Dedifferentiated amniotic fluid mesenchymal stem cell (primary cell): Measurements from ENCODE around the gene FAM53B.

Source experiments
- DNase-seq: peaks from one replicate; pipeline ENCODE4 v3.0.0-alpha.2; 2016; ENCODE audit errors: extremely low spot score

FAM53B gene

DNA sequence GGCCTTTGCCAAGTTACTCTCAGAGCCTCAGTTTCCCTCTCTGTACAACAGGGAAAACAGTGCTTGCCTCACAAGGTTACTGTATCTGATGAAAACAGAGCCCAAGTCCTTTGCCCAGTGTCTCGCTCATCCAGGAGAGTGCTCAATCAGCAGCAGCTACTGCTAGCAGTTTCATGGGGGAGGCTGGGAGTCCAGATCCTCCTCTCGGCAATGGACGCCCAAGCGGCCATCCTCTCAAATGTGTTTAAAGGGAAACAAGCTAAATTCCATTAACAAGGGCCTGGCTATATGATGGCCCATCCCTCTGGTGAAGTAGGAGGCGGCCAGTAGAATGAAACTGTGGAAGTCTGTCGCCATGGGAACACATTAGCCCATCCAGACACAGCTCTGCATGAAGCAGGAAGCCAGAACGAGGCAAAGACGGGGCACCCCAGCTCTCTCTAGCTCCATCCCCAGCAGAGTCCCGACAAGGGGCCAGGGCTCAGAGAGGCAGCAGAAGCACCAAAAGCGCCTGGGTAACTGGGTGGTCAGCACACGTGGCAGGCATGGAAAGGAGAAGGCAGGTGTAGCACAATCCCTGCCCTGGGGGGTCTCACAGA, 35.2 kb downstream of the FAM53B start:
- DNase-seq = no peak

DNA sequence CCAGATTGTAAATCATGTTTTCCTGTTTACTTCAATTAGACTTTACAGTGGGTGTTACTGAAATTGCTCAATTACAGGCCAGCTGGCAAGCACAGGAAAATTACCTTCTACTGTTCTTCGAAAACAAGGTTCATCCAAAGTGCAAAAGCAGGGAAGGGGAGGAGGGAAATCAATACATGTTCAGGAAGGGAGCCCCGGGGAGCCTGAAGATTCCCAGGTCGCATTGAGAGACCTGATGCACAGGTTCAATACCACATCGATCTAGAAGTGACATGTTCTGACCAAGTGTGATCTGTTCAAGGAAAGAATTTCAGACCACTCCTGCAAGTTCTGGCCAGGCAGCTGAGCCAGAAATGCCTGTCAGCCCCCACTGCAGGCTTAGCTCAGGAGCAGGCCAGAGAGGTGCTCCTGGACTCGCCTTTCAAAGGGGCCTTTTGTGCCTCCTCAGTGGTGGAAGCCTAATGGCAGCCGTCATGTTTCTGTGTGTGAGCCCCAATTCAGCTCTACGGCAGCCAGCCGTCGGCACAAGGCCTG, 35.9 kb downstream of the FAM53B start:
- no peak for DNase-seq

DNA sequence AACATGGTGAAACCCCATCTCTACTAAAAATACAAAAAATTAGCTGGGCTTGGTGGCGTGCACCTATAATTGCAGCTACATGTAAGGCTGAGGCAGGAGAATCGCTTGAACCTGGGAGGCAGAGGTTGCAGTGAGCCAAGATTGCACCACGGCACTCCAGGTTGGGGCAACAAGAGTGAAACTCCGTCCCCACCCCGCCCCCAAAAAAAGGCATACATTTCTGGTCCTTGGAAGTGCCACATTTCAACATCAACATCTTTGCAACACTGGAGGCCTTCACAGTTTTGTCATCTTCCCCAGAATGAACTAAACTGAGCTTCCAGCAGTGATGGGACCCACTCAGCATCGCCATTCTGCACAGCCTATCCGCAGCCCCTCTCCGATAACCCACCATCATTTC, 36.6 kb downstream of the FAM53B start:
- no peak for DNase-seq

DNA sequence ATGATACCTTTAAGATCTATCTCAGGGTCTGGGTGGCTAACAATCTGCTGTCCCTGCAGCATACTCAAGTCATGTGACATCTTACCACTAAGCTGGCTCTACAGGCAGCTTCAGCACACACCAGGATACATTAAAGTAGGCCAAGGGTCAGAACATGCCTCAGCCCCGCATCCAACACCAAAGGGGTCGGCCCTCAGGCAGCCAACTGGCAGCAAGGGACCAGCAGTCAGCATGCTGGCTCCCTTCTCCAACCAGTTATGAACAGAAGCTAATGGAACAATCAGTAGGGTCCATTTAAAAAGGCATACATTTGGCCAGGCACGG, 37.1 kb downstream of the FAM53B start:
- no peak for DNase-seq

DNA sequence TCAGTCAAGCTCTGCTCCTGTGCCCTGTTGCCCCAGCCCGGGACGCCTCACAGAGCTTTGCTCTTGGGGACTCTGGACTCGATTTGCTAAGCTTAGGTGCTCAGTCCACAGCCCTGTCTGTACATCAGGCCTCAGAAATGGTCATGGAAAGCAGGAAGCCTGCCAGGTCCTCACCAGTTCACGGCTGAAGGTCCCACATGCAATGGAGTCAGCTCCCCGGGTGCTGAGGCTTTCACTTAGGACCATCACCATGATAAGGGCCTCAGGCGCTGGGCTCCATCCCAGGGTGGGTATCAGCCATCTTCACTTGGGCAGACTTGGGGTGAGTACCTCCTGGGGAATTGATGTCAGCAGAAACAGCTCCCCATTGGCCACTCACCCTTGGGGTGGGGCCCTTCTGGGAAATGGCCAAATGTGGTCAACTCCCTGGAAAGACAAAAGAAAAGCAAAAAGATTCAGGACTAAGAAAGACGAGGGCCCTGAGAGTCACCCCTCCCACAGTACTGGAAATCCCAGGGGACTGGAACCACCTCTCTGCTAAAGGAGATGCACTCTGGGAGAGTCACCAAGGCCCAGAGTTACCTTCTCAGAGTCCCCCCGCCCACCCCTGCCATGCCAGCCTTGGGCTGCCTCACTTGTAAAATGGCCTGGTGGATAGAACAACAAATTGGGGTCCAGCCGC, 37.6 kb downstream of the FAM53B start:
- no peak for DNase-seq

DNA sequence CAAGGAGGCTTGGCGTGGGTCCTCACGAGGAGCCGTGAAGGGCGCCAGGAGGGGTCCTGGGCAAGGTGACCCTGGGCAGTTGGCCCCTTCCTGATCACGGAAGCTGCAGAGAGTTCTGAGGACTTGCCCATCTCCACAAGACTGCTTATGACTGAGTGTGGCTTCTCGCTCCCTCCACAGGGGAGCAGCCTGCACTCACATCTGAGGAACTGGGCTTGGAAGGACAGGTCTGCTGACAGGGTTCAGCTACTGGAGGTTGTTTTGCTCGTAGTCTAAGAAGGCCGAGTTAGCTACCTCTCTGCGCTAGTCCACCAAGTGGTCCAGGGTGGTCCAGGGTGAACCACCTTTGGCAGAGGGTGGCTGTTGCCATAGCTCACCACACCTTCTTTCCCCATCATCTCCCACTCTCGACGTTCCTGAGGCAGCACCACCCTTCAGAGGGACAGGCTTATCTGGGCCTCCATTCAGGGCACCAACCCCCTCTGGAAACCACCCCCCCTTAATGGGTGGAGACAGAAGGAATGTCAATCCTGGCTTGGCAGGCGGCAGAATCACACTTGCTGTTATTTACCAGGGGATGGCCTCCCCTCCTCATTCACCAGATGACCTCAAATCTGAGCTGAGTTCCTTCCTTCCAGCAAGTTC, 38.2 kb downstream of the FAM53B start:
- no peak for DNase-seq

DNA sequence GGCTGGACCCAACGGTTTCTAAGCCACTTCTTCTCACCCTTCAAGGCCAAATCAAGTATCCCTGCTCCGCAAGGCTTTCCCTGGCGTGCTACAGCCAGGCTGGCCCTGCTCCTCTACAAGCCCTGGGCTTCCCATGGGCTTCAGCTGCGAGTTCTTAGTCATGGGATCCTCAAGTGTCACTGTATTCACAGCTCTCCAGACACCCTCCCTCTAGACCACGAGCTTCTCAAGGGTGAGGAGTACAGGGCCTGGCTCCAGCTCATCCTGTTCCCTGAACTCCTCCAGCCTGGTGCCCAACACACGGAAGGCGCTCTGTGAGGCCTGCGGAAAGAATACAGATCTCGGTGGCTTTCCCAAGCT, 38.8 kb downstream of the FAM53B start:
- DNase-seq = no peak

DNA sequence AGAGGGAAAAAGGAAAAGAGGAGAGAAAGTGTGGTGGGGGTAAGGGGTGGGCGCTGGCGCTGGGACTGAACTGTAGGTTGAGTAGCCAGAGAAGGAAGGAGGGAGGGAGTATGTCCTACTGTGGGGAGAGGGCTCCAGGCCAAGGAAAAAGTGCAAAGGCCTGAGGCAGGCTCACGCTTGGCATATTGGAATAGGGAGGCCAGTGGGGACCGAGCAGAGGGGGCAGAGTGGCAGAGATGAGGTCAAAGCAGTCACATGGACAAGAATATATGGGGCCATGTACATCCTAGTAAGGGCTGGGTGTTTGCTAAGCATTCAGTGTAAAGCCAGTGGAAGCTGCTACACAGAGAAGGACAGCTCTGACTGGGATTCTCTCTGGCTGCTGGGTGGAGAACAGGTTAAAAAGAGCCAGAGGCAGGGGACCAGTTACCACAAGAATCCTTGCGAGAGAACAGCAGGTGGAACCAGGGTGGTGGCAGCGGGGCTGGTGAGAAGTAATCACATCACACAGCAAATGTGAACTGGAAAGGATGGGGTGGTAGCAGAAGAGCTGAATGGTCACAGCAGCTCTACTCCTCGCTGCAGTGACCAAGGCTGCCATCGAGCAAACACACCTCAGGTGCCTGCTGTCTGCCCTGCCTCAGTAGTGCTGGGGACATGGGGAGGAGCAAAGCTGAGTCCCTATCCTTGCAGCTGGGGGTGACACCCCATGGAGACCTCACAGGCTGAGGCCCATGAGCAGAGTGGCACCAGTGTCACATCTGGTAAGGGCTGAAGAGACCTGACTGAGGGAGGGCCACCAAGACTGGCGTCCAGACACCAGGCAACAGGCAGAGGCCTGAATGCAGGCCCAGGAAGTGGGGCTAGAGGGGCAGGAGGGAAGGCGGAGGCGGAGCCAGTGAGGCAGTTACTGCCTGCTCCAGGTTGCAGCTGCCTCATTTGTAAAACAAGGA, 39.5 kb downstream of the FAM53B start:
- no peak for DNase-seq

DNA sequence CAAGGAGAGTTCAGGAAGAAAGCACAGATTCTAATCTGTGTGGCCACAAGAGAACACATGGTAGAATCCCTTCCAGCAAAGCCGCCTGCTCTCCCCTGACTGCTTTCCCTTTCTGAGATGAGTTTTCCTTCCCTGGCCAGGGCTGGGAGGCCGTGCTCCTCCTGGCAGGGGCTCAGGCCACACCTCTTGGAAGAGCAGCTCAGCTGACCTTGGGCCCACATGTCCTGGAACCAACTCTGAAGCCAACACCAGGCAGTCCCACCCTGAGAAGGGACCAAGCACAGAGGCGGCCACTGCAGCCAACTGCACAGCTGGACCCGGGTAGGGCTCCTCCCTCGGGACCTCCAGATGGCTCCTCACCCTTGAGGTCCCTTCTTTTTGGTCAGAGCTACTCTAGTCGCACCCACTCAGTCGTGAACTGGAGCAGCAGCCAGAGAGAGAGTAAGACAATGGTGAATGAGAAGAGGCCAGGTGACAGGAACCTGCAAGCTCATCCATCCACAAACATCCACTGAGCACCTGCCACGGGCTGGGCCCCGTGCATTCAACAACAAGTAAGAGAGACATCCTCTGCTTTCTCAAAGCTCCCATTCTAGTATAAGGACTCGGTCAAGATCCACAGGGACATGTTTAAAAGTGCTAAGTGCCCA, 40.3 kb downstream of the FAM53B start:
- no peak for DNase-seq

DNA sequence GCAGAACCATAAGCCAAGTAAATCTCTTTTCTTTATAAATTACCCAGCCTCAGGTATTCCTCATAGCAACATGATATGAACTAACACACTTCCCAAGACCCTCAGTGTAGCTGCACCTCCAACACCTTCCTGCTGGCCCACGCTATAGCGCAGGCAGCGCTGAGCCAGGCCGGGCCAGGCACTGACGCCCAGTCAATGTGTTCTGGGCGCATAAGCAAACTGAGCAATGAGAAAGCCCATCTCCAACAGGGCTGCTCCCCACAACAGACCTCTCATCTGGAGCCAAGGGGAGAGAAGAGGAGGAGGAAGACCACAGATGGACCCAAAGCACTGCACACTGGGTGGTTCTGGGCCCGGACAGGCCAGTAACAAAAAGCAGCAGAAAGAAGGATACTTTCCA, 40.8 kb downstream of the FAM53B start:
- DNase-seq = no peak

DNA sequence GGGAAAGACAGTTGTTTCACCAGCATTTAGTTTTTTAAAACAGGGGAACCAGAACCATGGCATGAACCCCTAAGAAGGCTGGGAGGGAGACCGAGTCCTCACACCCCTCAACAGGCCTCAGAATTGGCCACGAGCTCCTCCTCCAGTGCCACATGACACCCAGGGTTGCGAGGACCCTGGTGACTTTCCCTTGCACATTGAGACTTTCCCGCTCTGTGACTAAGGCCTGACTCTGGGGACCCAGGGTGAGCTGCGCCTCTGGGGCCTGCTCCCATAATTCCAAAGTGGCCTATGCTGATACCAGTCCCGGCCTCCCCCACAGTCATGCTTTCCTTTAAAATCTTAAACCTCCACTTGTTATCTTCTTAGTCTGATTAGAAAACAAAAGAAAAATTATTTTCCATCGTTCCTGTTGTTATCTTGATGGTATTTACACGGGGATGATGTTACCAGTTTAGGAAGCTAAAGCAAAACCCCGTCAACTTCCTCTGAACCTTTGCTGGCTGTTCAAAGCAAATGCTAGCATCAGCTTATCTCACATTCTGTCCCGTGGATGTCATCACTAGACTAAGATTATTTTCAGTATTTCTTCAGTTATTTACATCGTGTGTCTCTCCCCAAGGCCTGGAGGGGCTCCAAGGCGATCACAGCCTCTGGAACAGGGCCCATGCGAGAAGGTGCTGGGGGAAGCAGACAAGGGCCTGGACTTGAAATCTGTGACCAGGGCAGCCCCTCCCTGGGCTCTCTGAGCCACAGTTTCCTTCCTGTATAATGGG, 42.1 kb downstream of the FAM53B start:
- no peak for DNase-seq

DNA sequence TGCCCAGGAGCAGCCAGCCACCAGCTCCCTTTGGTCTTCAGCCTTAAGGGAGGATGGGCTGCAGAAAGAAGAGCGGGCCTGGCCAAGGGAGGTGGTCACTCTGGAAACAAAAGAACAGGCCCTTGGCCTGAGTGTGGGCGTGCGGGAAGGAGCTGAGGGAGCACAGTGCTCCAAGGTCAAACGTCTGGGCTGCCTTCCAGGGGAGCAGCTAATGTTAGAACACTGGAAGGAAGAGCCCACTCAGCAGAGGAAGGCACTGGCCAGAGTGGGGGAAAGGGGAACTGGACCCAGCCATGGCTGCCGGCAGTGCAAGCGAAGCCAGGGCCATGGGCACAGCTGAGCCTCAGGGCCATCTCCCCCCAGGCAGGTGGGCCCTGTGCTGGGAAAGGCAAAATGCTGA, 42.7 kb downstream of the FAM53B start:
- no peak for DNase-seq

DNA sequence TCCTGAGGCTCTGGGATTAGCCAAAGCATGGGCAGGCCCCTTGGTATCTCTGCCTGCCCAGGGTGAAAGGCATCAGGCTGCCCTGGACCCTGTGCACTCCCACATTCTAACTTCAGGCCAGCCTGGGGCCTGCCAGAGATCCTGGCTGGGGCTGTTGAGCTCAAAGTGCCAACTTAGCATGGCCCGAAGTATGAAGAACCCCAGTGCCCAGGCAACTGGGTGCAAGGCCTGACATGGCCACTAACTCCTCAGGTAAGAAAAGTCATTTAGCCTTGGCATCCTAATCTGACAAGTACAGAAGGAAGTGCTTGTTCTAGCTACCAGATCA, 43.2 kb downstream of the FAM53B start:
- DNase-seq = no peak

DNA sequence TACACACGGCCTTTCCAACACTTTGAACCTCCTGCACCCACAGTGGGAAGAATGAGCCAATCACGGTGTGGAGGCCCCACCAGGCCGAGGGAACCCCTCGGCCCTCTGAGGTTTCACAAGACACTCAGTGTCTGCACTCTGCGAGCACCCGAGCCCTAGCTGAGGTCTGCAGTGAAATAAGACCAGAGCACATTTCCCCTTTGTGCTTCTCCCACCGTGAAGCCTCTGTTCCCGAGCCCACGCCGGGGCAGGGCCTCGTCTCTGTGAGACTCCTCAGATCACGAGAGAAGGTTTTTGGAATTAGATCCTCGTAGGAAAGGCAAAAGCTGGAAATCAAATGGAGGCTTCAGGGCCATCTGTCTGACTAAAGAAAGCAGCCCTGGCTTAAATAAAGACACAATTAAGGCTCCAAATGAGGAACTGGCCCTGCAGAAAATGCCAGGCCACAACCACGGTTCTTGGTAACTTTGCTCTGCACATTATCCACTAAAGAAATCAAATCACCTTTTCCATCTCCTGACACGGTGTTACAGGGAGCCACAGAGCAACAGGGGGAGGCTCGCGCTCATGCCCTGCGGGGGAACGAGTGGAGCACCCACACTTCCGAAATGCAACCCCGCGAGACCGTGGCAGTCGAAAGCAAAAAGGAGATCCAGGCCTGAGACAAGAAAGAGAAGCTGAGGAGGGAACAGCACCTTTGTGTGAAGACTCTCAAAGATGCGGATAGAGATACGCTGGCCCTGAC, 43.7 kb downstream of the FAM53B start:
- DNase-seq = no peak

DNA sequence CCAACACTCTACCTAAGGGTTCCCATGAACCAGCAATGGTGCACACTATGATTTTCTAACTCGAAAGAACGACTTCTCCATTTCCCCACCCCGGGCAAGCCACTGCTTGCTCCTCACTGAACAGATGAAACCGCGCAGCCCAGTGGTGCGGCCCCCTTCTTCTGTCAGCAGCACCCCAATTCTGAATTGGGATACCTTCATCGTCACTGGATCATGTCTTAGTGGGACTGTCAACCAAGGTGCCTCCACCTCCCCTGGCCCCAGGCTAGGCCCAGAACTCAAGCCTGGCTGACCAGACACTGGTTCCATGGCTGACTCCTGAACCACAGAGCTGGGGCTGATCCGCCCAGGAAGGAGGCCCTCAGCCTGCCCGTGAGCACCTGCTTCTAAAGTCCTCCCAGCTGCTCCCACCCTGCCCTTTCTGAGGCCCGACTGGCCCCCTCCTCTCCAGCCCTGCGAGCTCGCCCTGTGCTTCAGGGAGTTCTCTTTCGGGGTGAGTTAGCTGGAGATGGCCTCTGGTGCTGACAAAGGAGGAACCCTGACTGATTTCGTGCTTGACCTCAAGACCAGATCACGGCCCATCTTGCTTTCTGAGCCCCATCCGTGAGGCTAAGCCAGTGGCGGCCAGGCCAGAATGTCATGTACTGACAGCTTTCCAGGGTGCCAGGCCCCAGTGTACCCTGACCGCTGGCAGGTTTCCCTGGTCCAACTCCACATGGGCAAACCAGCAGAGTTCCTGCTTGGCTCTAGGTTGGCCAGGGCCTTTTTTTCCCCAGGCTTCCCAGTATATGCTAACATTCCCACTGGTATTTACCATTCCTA, 44.5 kb downstream of the FAM53B start:
- no peak for DNase-seq

DNA sequence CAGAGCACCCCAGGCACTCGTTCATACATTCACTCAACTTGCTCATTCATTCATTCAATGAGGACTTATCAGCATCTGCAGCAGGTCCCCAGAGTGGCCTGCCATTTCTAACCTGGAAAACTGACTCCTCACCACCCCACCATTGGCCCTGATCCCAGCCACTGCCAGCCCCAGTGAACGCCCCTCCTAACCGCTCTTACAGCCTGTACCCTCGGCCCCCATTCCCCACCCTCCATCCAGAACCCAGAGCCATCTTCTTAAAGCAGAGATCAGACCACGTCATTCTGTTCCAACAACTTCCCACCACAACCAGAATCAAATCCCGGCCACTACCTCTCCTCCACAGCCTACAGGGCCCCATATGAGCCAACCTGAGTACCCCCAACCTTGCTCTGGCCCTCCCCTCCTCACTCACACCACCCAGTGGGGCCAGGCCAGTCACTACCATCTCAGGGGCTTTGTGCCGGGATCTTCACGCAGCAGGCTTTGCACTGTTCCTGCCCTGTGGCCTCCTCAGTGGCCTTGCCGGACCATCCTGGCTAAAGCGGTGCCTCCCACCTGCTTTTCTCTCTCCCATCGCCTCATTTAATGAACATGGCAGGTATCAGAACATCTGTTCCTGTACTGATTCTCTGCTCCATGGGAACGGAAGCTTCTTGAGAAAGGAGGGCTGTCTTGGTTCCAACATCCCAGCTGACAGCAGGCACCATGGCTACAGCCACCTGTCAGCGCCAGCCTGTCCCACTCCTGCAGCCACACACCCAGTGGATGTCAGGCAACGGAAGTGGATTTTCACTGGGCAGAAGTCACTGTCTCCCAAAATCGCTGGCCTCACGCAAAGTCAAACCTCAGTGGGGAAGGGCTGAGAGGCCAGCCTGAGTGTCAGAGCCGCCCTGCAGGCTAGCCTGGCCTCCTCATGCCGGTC, 45.4 kb downstream of the FAM53B start:
- no peak for DNase-seq

DNA sequence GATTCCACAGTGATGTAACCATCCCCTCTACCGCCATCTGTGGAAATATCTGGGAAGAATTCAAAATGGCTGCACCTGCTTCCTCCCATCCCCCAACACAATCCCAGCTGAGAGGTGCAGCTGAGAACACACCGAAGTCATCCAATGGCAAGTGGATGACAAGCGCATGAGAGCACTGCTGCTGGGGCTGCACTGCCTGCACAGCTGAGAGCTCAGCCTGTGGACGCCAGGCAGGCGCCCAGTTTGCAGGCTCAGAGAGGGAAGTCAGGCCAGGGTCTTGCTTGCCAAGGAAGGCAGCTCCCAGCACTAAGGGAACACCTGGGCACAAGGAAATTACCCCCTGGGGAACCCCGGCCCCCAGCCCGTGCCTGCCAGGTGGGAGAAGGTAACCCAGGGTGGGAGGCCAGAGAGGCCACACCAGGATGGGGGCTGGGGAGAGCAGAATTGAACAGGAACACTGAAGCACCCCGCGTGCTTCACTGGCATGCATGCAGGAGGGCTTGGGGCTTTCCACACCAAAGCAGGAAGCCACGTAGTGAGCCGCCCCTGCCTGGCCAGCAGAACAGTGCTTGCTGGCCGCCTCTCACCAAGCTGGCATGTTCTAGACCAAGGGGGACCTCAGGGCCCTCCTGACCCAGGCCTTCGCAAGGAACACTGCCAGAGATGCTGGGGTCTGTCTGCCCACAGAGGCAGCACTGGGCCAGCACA, 46.2 kb downstream of the FAM53B start:
- no peak for DNase-seq

DNA sequence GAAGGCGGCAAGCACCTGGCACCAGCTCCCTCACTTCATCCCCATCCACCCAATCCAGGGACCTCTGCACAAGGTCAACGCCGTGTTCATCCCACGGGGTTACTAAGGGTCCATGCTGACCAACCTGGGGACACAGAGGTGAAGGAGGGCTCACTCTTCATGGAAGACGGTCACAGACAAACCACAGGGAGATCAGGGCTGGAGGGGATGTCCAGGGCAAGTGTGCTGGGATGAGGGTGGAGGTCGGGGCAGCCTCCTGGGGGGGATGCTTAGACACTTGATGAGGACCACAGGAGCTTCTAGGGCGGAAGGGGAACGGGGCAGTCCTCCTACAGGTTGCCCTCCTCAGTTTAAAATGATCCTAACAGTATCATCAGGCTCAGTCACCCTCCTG, 46.7 kb downstream of the FAM53B start:
- DNase-seq = no peak
